ENCODE data around the gene GRM2.

The GRM2 gene

DNA sequence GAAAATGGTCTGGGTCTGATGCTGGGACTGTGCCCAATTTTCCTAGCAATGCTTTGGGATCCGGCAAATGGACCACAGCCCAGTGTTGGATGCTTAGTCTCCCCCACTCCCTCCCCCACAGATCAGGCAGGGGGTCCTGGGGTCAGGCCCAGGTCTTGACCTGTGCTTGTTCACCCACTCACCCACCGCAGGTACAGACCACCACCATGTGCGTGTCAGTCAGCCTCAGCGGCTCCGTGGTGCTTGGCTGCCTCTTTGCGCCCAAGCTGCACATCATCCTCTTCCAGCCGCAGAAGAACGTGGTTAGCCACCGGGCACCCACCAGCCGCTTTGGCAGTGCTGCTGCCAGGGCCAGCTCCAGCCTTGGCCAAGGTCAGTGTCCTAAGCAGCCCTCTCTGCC lies 10.6 kb downstream of the GRM2 start:
- DNase-seq (ENCODE audit: low spot score), result no peak
- Histone ChIP-seq H3K27ac (no peak overlapping the region), H3K4me3 (no peak overlapping the region)
- TF ChIP-seq, protein P1, sequence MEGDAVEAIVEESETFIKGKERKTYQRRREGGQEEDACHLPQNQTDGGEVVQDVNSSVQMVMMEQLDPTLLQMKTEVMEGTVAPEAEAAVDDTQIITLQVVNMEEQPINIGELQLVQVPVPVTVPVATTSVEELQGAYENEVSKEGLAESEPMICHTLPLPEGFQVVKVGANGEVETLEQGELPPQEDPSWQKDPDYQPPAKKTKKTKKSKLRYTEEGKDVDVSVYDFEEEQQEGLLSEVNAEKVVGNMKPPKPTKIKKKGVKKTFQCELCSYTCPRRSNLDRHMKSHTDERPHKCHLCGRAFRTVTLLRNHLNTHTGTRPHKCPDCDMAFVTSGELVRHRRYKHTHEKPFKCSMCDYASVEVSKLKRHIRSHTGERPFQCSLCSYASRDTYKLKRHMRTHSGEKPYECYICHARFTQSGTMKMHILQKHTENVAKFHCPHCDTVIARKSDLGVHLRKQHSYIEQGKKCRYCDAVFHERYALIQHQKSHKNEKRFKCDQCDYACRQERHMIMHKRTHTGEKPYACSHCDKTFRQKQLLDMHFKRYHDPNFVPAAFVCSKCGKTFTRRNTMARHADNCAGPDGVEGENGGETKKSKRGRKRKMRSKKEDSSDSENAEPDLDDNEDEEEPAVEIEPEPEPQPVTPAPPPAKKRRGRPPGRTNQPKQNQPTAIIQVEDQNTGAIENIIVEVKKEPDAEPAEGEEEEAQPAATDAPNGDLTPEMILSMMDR (IDR thresholded peaks at IDR 0.05), result no peak

DNA sequence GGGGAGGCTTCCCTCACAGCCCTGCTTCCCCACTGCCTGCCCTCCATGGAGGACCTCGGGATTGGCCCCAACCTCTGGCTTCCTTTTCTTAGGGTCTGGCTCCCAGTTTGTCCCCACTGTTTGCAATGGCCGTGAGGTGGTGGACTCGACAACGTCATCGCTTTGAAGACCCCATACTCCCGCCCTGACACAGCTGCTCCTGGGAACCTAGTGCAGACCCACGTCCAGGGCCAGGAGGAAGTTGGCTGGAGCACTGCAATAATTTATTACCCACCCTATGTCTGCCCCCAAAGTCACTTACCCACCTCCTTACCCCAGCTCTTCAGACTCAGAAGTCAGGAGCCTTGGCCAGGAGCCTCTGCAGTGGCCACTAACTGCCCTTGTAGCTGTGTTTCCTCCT lies 11.1 kb downstream of the GRM2 start:
- no peak for DNase-seq (ENCODE audit: low spot score)
- Histone ChIP-seq H3K27ac (no peak overlapping the region), H3K4me3 (no peak overlapping the region)
- TF ChIP-seq, protein P1 (IDR thresholded peaks at IDR 0.05), result no peak

DNA sequence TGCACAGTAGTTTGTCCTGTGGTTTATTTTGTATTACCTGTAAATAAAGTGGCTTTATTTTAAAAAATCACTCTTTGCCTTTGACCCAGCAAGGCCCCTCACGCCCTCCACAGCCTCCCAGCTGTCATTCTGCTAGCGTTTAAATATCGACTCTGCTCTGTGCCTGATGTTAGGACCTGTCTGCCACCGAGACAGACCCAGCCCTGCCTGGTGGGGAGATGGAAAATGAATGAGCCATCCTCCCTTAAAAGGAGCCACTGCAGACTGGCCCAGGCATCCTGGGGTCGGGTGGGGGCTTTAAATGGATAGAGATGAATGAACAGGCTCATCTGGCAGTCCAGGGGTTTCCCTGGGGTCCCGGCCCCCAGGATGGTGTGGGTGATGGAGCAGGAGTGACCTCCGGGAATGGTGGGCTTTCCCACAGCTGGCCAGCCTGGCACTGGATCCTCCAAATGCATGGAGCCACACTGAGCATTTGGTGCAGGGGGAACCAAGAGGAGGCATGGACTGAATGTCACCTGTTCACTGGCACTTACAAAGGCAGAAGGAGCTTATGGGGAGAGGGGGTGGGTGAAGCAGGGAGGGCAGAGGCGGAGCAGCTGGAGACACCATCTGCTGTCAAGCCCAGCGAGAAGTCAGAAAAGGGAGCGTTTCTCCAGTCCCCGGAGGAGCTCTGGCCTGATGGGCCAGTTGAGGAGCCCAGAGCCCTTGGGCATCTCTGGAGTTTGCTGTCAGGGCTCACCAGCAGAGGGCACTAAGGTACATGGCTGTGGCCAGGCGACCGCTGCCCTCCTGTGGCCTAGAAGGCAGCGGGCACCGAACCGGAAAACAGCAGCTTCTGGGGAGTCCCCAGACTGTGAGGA lies 11.9 kb downstream of the GRM2 start:
- TF ChIP-seq, protein P1 (IDR thresholded peaks at IDR 0.05), result no peak
- Histone ChIP-seq H3K4me3 (no peak overlapping the region), H3K27ac (no peak overlapping the region)
- DNase-seq (ENCODE audit: low spot score), result no peak

DNA sequence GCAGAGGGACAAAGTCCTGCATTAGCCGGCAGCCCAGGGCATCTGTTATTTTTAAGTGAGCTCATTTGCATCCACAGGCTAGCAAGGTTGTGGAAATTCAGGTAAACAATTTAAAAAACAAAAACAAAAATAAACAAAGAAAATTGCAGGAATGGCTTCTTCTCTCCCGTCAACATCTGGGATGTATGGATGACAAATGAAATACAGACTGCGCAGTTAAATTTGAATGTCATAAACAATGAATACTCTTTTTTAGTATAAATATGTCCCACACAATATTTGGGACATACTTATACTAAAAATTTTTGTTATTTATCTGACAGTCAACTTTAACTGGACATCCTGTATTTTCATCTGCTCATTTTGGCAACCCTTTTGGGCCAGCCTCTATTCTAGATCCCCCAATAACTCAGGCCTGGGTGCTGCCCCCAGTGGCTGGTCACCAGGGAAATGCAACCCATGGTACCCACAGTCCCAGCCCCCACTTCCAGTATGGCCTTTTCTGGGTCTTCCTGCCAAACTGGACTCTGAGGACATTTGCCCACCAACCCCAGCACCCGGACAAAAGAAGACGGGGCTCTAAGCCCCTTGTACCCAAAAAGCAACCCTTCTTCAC lies 12.7 kb downstream of the GRM2 start:
- Histone ChIP-seq H3K27ac (no peak overlapping the region), H3K4me3 (no peak overlapping the region)
- no peak for DNase-seq (ENCODE audit: low spot score)
- TF ChIP-seq, protein P1 (IDR thresholded peaks at IDR 0.05), result no peak

DNA sequence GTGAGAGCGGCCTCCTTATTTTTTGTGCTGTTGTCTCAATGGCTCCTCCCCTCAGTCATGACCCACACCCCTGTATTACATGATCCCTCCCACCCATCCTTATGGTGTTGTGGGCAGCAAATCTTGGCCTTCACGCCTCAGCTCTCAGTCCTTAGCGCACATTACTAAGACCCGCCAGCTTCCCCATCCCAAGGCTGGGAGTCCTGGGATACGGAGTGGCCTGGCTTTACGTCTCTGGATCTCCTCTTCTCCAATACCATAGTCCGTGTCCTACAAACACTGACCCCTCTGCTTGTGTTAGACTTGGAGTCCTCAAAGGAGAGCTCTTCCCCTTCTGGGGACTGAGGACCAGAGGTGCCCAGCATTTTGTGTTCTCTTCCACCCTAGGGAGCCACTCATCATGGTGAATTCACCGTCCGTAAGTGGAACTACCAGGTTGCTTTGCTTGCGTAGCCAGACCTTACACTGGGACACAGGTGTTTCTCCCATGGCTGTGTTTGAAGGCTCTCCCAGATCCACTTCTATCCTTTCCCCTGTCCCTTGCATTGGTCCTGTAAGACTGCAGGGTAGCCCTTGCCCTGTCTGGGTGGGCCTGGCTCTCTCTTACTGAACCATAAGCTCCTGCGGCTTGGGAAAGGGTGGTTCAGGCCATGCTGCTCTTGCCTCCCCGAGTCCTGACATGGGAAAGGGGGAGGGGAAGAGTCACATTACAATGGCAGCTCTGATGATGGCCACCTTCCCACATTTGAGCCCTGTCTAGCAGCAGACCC lies 13.6 kb downstream of the GRM2 start:
- Histone ChIP-seq H3K4me3 (no peak overlapping the region), H3K27ac (no peak overlapping the region)
- TF ChIP-seq, protein P1 (IDR thresholded peaks at IDR 0.05), result no peak
- DNase-seq (ENCODE audit: low spot score), result no peak

DNA sequence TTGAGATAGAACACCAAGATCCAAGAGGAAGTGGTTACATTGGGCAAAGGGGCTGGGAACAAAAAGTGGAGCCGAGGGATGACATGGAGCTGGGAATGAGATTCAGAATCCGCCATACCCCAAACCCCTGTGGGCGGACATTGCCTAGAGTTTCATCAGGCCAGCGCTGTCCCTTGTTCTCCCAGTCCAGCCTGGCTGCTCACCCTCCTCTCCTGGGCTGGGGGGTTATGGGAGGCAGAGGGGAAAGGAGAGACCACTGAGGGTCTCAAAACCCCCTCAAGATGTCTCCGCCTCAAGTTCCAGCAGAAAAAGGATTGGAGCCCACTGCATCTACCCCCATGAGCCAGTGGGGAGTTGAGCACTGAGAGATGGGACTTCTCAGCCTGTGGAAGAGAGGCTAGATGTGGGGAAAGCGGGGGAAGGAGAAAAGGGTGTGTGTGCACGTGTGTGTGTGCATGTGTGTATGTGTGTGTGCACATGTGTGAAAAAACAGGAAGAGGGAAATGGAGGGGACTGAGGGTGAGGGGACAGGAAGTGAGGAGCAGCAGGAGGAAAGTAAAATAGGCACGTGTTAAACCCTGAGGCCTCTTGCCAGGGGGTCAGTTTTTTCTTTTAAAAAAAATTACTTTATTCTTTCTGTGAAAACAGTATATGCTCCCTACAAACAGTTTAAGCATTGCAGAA lies 14.3 kb downstream of the GRM2 start:
- no peak for DNase-seq (ENCODE audit: low spot score)
- TF ChIP-seq, protein P1 (IDR thresholded peaks at IDR 0.05), result no peak

More for the DNA sequence above, 14.3 kb downstream of the GRM2 start:
- Histone ChIP-seq H3K27ac (no peak overlapping the region), H3K4me3 (no peak overlapping the region)
